Heart left ventricle (tissue), 13 donors: ENCODE measurements around the gene DNAJB1.

Experiments used
- POLR2A ChIP-seq, 2 donors: fragments of 450-650 bp; IDR thresholded peaks; one replicate each; pipeline ENCODE4 v1.6.1; 2017; ENCODE audit warnings: antibody characterized with exemption in 2 of 2, mild to moderate bottlenecking in 2 of 2, moderate library complexity in 2 of 2
- TF ChIP-seq, protein P1 (sequence below), 12 donors: fragments of 200-600 bp; sonication (generic) in 4 of 12; IDR thresholded peaks; one replicate each; pipeline versions ENCODE4 v1.5.0 to v1.8.0; 2018 to 2022; ENCODE audit warnings: antibody characterized with exemption in 12 of 12, mild to moderate bottlenecking in 5 of 12
- donor health status: ischemic (EF 13 %, LVEDD 7.1; RV severe dilation, severe dysfunction).
- donor health status: DM: no; HTN: yes; CAD: no.
- donor health status: DM: no; HTN: no; CAD: no.
- donor health status: ischemic (EF 25% LVEDD 6.9; RV normal size, moderate dysfunction).
- donor health status: ischemic (EF 25% LVEDD 5.7; RV mildly dilated, moderate dysfunction).
- donor health status: ischemic (EF 35%, LVEDD 5.7; RV mildly dilated, moderate dysfunction).
- donor health status: nonischemic (EF 11% LVEDD 7.7; RV severe dilation, severe dysfunction).
- donor health status: DM: yes; HTN: yes; CAD: no.
- donor health status: PGD.
- donor health status: ischemic (EF 29% LVEDD 5.4; RV normal size, mild dysfunction).
- donor health status: nonischemic (EF 23%, LVEDD 6.1; RV moderate dilation, normal function).

DNA sequence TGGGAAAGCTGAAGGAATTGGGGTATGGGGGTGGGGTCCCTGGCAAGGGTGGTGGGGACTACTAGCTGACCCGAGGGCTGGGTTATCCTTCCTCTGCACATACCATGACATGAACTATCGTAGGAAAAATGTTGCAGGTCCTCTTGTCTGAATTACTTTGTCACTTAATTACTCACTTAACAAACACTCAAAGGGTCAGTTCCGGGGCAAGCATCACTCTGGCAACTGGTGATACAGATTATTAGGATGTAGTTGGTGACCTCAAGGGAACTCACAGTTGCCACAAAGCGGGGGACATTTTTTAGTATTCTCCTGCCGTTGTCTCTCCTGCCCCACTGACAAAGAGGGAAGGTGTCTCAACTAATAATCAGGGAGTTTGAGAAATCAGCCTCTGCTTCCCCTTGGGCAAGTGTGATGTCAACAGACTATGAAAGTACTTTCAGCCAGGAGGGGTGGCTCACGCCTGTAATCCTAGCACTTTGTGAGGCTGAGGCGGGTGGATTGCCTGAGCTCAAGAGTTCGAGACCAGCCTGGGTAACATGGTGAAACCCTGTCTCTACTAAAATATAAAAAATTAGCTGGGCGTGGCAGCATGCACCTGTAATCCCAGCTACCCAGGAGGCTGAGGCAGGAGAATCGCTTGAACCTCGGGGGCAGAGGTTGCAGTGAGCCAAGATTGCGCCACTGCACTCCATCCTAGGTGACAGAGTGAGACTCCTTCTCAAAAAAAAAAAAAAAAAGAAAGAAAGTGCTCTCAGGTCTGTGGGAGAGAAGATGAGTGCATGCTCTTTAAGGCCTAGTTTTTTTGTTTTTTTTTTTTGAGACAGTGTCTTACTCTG, 10.3 kb downstream of the DNAJB1 start:
- TF ChIP-seq, protein P1, sequence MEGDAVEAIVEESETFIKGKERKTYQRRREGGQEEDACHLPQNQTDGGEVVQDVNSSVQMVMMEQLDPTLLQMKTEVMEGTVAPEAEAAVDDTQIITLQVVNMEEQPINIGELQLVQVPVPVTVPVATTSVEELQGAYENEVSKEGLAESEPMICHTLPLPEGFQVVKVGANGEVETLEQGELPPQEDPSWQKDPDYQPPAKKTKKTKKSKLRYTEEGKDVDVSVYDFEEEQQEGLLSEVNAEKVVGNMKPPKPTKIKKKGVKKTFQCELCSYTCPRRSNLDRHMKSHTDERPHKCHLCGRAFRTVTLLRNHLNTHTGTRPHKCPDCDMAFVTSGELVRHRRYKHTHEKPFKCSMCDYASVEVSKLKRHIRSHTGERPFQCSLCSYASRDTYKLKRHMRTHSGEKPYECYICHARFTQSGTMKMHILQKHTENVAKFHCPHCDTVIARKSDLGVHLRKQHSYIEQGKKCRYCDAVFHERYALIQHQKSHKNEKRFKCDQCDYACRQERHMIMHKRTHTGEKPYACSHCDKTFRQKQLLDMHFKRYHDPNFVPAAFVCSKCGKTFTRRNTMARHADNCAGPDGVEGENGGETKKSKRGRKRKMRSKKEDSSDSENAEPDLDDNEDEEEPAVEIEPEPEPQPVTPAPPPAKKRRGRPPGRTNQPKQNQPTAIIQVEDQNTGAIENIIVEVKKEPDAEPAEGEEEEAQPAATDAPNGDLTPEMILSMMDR (IDR thresholded peaks at IDR 0.05) = no peak
- no peak for TF ChIP-seq POLR2A (IDR thresholded peaks at IDR 0.05)
